ENCODE data around the gene RNFT2. TPM values are rescaled to one million over a fixed set of nuclear protein-coding genes. Genes with fewer than 3 reads are reported as not detected.
"Not testable (repeated sequence)": the region's sequence is repeated elsewhere in the genome, so short reads cannot be mapped to it uniquely, and the experiment has no call there.

Gene RNFT2
- total RNA-seq, 1 donor from 2014 or later: 10.1 TPM

DNA sequence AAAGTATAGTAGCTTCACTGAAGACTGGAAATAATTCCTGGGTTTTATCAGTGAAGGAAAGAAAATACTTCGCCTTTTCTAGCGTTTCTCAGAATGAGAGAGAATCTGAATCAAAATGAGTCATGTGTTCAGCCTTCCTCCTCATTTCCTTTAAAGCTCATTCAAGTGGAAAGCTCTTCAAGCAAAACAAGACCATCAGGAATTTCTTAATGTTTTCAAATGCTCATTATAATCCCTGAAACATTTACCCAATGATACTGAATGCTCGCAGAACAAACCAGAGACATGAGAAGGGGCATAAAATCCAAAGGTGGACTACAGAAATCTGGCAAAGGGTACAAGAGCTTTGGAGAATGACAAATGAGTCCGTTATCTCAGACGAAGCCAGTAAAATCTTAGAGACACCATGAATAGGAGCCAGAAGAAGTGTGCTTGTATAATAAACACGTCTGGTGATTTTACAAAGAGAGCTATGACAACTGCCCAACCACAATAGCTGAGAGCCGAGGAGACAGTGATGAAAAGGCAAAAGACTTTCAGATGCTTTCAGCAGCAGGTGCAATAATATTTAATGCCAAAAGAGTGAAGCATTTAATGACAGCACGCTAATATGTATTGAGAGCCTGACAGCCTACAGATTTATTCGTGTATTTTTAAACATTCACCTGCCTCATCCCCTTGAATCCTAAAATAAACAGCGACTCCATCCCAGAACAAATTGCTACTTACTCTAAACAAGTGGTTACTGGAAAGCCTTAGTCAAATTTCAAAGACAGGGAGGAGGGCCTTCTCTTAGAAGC is 19.3 kb upstream of the RNFT2 start:
- Mint-ChIP-seq H3K36me3 (ENCODE audit: low read depth) (peaks cover 32% of the 10 kb centered on the region), H3K27me3 (no peaks in the 10 kb centered on the region), H3K4me1 (peaks cover 7% of the 10 kb centered on the region), H3K9me3 (no peaks in the 10 kb centered on the region), H3K4me3 (no peak overlapping the region), H3K27ac (no peak overlapping the region)
- intact Hi-C loops (cut with micrococcal nuclease): no loop called here
- no peak for DNase-seq

DNA sequence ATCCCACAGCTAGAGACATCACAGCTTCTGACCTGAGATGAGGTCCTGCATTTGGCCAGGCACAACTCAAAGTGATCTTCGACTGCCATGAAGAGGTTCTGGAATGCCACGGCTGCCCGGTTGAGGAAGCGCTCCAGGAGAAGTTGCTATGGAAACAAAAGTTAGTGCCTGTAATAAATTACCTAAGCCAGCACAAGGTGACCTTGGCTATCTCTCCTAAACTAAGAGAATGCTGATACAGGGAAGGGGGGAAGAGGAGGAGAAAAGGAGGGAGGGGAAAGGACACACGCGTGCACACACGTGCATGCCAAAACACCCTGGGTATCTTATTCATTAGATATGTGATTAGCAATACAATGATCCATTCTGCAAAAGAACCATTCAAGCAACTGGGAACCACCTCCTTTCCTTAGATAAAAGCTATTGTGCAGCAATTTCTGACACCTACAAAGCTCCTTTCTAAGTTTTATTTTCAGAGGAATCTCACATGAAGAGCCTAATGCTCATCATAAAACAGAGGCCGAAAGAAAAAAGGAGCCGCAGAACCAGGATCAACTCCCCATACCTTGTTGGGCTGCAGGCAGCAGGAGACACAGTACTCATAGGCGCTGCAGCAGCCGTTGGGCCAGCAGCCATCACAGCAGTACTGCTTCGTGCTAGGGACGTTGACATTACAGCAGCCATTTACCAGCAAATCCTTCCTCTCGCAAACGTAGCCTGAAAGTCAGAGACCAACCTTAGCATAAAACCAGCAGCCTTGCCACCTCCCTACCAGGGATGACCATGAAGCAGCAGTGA is 18.2 kb upstream of the RNFT2 start:
- no peaks in the 10 kb centered on the region for H3K9me3 Mint-ChIP-seq
- intact Hi-C loops (cut with micrococcal nuclease): no loop called here
- H3K36me3 Mint-ChIP-seq (ENCODE audit: low read depth): peaks cover 32% of the 10 kb centered on the region

DNA sequence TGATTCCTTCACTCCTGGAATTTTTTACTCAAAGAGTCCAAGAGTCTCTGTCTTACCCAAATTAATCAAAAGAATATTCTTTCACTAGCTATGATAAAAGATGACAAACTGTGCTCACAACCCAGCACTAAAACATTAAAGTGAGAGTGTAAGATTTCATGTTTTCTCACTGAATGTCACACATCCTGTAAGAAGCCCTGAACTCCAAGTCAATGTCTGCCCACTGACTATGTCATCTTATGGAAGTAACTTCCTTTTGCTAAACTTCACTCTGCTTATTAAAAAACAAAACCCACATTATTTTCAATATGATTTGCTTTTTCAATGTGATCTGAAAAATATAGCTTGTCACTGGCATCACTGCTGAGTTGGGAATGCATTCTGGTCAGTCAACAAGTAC is 15.9 kb upstream of the RNFT2 start:
- no peak for DNase-seq
- Mint-ChIP-seq H3K36me3 (ENCODE audit: low read depth) (peaks cover 18% of the 10 kb centered on the region), H3K27ac (no peak overlapping the region), H3K27me3 (no peaks in the 10 kb centered on the region), H3K9me3 (no peaks in the 10 kb centered on the region), H3K4me1 (peaks cover 7% of the 10 kb centered on the region), H3K4me3 (no peak overlapping the region)
- intact Hi-C loops (cut with micrococcal nuclease): no loop called here

More for the DNA sequence above, 18.2 kb upstream of the RNFT2 start:
- no peaks in the 10 kb centered on the region for H3K27me3 Mint-ChIP-seq
- DNase-seq: no peak
- peaks cover 7% of the 10 kb centered on the region for H3K4me1 Mint-ChIP-seq
- no peak overlapping the region for H3K27ac Mint-ChIP-seq
- H3K4me3 Mint-ChIP-seq: no peak overlapping the region

DNA sequence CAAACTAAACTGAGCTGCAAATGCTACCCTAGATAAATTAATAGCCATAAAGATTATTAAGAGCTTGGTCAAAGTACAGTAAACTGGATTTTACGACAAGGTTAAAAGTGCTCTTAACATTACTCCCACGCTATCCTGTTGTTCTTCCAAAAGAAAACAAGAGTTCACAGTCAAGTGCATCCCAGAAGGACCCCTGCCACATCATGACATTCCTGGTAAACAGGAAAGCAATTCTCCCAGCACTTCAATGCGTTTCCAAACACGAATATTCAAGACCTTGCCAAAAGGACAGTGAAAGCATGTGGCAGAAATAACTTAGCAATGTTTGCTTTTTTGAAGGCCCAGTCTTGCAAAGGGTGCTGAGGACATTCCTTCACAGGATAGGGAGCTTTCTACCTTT is 11.4 kb upstream of the RNFT2 start:
- Mint-ChIP-seq H3K27me3 (no peaks in the 10 kb centered on the region), H3K9me3 (no peaks in the 10 kb centered on the region), H3K36me3 (ENCODE audit: low read depth) (peaks cover 13% of the 10 kb centered on the region), H3K4me3 (no peak overlapping the region), H3K4me1 (peaks cover 8% of the 10 kb centered on the region), H3K27ac (no peak overlapping the region)
- intact Hi-C loops (cut with micrococcal nuclease): no loop called here
- no peak for DNase-seq

DNA sequence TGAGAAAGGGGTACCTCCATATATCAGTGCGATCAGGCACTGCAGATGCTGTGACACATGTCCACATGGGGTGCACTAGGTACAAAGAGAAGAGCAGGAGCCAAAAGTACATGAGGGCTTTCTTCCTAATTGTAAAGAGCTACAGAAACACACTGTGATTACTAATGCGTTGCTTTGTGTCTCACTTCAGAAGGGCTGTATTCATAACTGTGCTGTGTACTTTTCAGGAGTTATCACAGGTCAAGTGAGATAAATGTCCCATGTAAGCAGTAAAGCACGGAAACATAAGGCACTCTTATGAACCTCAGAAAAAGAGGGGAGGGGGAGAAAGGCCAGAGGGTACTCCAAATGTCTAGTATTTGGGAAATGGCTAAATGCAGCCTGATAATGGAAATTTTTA is 10.9 kb upstream of the RNFT2 start:
- no peak overlapping the region for H3K27ac Mint-ChIP-seq

DNA sequence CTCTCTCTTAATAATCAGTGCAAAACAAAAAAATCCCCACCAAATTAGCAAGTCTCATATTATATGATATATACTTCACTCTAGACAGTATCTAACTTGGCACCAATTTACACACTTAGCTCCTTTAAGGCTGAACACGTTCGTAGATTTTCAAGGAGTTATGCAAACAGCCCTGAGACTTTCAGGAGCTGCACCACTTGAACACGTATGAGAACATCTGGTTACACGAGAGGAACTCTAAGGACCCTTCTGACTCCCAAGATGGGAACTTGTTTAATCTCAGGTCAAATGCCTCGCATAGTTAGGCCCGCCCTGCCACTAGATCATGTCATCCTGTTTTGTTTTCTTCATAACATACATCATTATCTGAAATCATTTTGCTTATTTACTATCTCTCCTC is 10.2 kb upstream of the RNFT2 start:
- Mint-ChIP-seq H3K36me3 (ENCODE audit: low read depth) (peaks cover 10% of the 10 kb centered on the region), H3K27me3 (no peaks in the 10 kb centered on the region), H3K4me1 (peaks cover 5% of the 10 kb centered on the region), H3K4me3 (no peak overlapping the region), H3K27ac (no peak overlapping the region), H3K9me3 (no peaks in the 10 kb centered on the region)
- intact Hi-C loops (cut with micrococcal nuclease): no loop called here
- no peak for DNase-seq

More for the DNA sequence above, 10.9 kb upstream of the RNFT2 start:
- no peak overlapping the region for H3K4me3 Mint-ChIP-seq
- H3K36me3 Mint-ChIP-seq (ENCODE audit: low read depth): peaks cover 12% of the 10 kb centered on the region
- intact Hi-C loops (cut with micrococcal nuclease): no loop called here
- no peaks in the 10 kb centered on the region for H3K27me3 Mint-ChIP-seq
- DNase-seq: no peak
- H3K4me1 Mint-ChIP-seq: peaks cover 10% of the 10 kb centered on the region
- no peaks in the 10 kb centered on the region for H3K9me3 Mint-ChIP-seq

DNA sequence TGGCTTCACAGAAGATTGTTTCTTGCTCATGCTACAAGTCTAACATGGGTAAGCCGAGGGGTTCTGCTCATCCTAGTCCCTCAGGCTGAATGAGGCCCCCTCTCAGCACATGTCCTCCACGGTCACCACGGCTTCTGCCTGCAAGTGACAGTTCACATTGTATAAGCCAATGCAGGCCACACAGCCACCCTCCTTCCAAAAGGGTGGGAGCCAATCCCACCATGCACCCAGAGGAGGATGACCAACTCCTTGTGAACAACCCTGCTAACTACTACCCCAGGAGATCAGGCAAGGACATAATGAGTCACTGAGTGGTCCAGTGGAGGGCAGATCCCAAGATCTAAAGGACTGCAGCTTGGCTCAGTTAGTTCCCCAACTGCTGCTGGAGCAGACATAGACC is 6.3 kb upstream of the RNFT2 start:
- no peaks in the 10 kb centered on the region for H3K27me3 Mint-ChIP-seq
- H3K27ac Mint-ChIP-seq: peak overlapping the region; percentile 13
- intact Hi-C loops (cut with micrococcal nuclease): no loop called here
- peaks cover 26% of the 10 kb centered on the region for H3K36me3 Mint-ChIP-seq (ENCODE audit: low read depth)
- no peak for DNase-seq
- no peaks in the 10 kb centered on the region for H3K9me3 Mint-ChIP-seq
- no peak overlapping the region for H3K4me3 Mint-ChIP-seq
- peaks cover 14% of the 10 kb centered on the region for H3K4me1 Mint-ChIP-seq

DNA sequence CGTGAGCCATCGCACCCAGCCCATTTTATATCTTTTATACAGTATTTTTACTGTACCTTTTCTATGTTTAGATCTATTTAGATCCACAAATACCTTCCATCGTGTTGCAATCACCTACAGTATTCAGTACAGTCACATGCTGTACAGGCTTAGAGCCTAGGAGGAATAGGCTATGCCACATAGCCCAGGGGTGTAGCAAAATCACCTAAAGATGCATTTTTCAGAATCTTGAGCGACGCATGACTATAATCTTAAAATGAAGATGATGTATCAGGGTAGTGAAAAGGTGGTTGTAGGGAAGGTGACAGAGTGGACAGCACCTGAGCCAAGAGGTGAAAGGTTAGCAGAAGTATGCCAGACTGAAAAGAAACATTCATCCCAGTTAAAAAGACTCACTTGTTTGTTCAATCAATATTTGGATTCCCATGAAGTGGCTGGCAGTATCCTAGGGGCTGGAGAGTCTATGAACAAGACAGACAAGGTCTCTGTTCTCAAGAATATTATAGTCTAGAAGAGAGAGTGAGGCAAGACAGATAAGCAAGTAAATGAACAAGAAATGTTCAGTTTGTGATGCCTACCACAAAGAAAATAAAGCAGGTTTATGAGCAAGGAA is 3.9 kb upstream of the RNFT2 start:
- Mint-ChIP-seq H3K27ac (no peak overlapping the region), H3K36me3 (ENCODE audit: low read depth) (peaks cover 22% of the 10 kb centered on the region), H3K9me3 (no peaks in the 10 kb centered on the region), H3K4me1 (peaks cover 15% of the 10 kb centered on the region), H3K4me3 (no peak overlapping the region), H3K27me3 (no peaks in the 10 kb centered on the region)
- DNase-seq: no peak
- intact Hi-C loops (cut with micrococcal nuclease): no loop called here

DNA sequence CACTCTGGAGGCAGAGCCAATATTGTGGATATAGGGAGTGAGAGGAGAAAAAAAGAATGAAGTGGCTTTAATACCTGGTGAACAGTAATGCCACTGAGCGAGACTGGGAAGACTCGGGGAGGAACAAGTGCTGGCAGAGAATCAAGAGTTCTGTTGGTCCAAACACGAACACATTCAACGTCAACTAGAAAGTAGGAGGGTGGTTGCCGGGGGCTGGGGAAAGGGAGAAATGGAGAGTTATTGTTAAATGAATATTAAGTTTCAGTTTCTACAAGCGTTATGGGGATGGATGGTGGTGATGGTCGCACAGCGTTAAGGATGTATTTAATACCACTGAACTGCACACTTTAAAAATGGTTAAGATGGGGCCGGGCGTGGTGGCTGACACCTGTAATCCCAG is 3.0 kb upstream of the RNFT2 start:
- H3K4me1 Mint-ChIP-seq: peaks cover 15% of the 10 kb centered on the region
- H3K27ac Mint-ChIP-seq: no peak overlapping the region
- no peaks in the 10 kb centered on the region for H3K9me3 Mint-ChIP-seq
- H3K4me3 Mint-ChIP-seq: peak overlapping the region; percentile 1
- DNase-seq: no peak
- intact Hi-C loops (cut with micrococcal nuclease): loop anchor here (5.0 kb wide), 2 partner anchors 227 to 362 kb away; partner anchors contain the start of gene TESC
- H3K27me3 Mint-ChIP-seq: no peaks in the 10 kb centered on the region
- peaks cover 22% of the 10 kb centered on the region for H3K36me3 Mint-ChIP-seq (ENCODE audit: low read depth)

DNA sequence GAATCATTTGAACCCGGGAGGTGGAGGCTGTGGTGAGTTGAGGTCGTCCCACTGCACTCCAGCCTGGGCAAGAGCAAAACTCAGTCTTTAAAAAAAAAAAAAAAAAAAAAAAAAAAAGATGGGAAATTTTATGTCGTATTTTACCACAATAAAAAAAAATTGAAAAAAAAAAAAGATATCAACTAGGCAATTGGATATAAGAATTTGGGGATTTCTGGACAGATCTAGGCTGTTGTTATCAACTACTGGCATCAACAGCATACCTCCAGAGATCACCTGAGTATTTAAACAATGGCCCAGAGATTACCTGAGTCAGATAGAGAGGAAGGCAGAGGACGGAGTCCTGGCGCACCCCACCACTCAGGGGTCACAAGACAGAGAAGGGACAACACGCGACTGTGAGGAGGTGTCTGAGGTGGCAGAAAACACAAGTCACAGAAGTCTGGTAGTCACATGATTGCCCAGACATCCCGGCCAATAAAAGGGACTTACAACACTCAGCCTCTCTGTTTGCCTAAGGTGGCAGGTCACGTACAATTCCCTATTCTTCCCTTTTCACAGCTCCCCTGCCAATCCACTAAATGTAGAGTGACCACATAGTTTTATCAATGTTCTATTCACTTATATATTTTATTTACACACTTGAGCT is 2.0 kb upstream of the RNFT2 start:
- DNase-seq: no peak
- intact Hi-C loops (cut with micrococcal nuclease): loop anchor here (5.0 kb wide), 2 partner anchors 226 to 361 kb away; partner anchors contain the start of gene TESC
- peaks cover 15% of the 10 kb centered on the region for H3K4me1 Mint-ChIP-seq
- H3K27ac Mint-ChIP-seq: no peak overlapping the region
- H3K9me3 Mint-ChIP-seq: no peaks in the 10 kb centered on the region
- H3K4me3 Mint-ChIP-seq: peak overlapping the region; percentile 87
- peaks cover 22% of the 10 kb centered on the region for H3K36me3 Mint-ChIP-seq (ENCODE audit: low read depth)
- no peaks in the 10 kb centered on the region for H3K27me3 Mint-ChIP-seq

DNA sequence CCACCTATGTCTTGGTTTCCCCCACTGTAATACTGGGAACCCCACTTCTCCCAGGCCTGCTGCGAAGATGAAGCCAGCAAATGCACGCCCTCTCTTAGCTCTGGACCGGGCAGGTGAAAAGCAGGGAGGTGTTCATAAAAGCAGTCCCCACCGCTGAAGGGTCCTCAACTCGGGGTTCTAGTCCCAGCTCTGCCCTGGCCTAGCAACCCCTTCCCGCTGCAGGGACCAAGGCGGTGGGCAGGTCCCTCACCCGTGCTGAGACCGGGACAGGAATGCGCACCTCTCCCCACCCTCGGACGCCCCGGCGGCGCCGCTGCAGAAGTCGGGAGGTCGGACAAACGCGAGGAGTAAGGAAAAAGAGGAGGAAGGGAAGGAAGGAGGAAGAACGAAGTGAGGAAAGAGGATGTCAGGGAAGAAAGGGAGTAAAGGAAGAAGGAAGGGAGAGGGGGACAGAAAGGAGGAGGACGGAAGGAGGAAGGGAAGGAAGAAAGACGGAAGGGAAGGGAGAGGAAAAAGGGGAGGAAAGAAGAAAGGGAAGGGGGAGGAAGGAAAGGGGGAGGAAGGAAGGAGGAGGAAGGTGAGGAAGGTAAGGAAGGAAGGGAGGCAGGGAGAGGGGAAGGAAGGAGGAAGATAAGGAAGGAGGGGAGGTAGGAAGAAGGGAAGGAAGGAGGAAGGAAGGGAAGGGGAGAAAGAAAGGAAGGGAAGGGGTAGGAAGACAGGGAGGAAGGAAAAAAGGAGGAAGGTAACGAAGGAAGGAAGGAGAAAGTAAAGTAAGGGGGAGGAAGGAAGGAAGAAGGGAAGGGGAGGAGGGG is 947 bp upstream of the RNFT2 start:
- H3K27me3 Mint-ChIP-seq: no peaks in the 10 kb centered on the region
- peaks cover 22% of the 10 kb centered on the region for H3K36me3 Mint-ChIP-seq (ENCODE audit: low read depth)
- H3K4me3 Mint-ChIP-seq: peak overlapping the region; percentile 87
- H3K9me3 Mint-ChIP-seq: no peaks in the 10 kb centered on the region
- intact Hi-C loops (cut with micrococcal nuclease): loop anchor here (5.0 kb wide), 2 partner anchors 225 to 360 kb away; partner anchors contain the start of gene TESC
- H3K27ac Mint-ChIP-seq: peak overlapping the region; percentile 89
- peak; percentile 69 for DNase-seq
- H3K4me1 Mint-ChIP-seq: peaks cover 13% of the 10 kb centered on the region

DNA sequence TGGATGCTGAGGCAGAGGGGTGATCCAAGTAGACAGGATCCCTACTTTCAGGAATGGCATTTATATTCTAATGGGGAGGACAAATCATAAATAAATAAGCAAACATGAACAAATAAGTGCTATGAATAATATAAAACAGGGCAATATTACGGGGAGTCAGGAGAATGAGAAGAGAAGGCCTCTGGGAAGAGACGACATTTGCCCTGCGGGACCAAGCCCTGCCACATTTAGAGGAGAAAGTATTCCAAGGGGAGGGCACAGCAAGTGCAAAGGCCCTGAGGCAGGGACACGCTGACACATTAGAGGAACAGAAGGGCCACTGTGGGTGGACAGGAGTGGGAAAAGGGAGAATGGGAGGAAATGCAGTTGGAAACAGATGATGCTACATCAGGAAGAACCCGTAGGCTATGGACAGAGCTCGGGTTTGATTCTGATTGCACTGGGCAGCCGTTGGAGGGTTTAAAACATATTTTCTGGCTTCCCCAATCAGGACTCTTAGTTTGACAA is 1.3 kb downstream of the RNFT2 start:
- intact Hi-C loops (cut with micrococcal nuclease): loop anchor here (2.0 to 5.0 kb wide), 4 partner anchors 223 to 463 kb away; partner anchors contain the start of genes FBXO21, MED13L and TESC
- Mint-ChIP-seq H3K9me3 (no peaks in the 10 kb centered on the region), H3K36me3 (ENCODE audit: low read depth) (peaks cover 13% of the 10 kb centered on the region), H3K27me3 (no peaks in the 10 kb centered on the region), H3K4me1 (peaks cover 13% of the 10 kb centered on the region), H3K27ac (no peak overlapping the region), H3K4me3 (no peak overlapping the region)
- DNase-seq: no peak

DNA sequence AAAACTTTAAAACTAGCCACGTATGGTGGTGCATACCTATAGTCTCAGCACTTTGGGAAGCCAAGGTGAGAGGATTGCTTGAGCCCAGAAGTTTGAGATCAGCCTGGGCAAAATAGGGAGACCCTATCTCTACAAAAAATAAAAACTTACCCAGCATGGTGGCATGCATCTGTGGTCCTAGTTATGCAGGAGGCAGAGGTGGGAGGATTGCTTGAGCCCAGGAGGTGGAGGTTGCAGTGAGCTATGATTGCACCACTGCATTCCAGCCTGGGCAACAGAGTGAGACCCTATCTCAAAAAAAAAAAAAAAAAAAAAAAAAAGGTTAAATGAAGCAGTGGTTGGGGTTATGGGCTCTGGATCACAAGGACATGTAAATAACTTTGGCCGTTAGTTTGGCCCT is 4.7 kb downstream of the RNFT2 start:
- H3K27ac Mint-ChIP-seq; H3K27me3 Mint-ChIP-seq; intact Hi-C loops (cut with micrococcal nuclease); H3K4me3 Mint-ChIP-seq; H3K9me3 Mint-ChIP-seq; DNase-seq; H3K4me1 Mint-ChIP-seq; H3K36me3 Mint-ChIP-seq (ENCODE audit: low read depth): not testable (repeated sequence)

Measured in activated CD4-positive, alpha-beta T cell treated with anti-CD3 and anti-CD28 coated beads, Interleukin-2, amount 10 ng/mL, durations not matched to agents 24 days and 14 days (primary cell).